OCI-LY7 (cell line): ENCODE results near the gene PIGQ.

Source experiments
- EZH2phosphoT487 ChIP-seq: fragments of 200-600 bp; sonication (generic); IDR thresholded peaks from 2 replicates; pipeline ENCODE4 v1.6.1; 2018; ENCODE audit warnings: low read depth, borderline replicate concordance, mild to moderate bottlenecking, mixed run types, antibody characterized with exemption, low read length, moderate library complexity, mixed read lengths
- TF ChIP-seq, protein P1 (sequence below): fragments of 200-600 bp; sonication (generic); conservative IDR thresholded peaks from 2 replicates; pipeline ENCODE4 v1.5.1; 2014; ENCODE audit warnings: mild to moderate bottlenecking, antibody characterized with exemption, low read length, moderate library complexity, mixed read lengths

DNA sequence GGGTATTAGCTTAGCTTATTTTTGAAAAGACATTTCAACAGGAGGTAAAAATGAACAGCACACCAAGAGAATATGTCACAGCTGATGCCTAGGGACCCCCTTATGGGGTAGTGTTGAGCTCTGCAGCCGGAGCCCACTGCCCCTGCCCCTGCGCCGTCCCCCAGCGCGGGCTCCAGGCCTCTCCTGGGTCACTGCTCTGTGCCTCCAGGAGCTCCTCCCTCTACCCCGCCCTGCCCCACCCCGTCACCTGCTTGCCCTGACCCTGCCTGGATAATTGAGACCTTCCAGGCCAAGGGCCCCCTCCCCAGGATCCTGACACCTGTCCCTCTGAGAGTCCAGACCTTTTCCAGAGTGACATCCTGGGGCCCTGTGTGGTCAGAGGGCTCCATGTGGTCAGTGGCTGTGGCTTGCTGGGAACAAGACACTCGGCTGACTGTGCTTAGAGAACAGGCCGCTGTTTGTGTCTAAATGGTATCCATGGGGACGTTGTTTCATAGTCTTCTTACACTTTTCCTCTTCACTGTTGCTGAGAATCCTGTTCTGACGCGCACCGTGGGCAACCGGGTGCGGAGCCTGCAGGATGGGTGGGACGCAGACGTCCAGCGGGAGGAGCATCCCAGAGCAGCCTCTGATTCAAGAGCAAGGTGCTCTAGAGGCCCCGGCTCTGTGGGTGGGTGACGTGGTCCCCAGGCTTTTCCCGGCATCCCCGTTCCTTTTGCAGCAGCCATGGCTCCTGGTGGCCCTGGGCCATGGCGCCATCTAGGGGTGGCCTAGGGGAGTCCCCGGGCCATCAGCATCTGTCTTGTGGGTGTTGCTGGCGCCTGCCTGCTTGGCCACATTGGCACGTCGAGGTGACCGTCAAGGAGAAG, 41.0 kb downstream of the PIGQ start:
- TF ChIP-seq, protein P1, sequence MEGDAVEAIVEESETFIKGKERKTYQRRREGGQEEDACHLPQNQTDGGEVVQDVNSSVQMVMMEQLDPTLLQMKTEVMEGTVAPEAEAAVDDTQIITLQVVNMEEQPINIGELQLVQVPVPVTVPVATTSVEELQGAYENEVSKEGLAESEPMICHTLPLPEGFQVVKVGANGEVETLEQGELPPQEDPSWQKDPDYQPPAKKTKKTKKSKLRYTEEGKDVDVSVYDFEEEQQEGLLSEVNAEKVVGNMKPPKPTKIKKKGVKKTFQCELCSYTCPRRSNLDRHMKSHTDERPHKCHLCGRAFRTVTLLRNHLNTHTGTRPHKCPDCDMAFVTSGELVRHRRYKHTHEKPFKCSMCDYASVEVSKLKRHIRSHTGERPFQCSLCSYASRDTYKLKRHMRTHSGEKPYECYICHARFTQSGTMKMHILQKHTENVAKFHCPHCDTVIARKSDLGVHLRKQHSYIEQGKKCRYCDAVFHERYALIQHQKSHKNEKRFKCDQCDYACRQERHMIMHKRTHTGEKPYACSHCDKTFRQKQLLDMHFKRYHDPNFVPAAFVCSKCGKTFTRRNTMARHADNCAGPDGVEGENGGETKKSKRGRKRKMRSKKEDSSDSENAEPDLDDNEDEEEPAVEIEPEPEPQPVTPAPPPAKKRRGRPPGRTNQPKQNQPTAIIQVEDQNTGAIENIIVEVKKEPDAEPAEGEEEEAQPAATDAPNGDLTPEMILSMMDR: peak; percentile 75
- no peak for TF ChIP-seq EZH2phosphoT487
